ENCODE measurements around the gene CTRB1. TPM values are rescaled to one million over a fixed set of nuclear protein-coding genes. Genes with fewer than 3 reads are reported as not detected.
"Not testable (repeated sequence)": the region's sequence is repeated elsewhere in the genome, so short reads cannot be mapped to it uniquely, and the experiment has no call there.

Gene CTRB1
- total RNA-seq, 1 donor from 2014 or later, result not detected

- intact Hi-C loops (cut with DNase I), result no loop called here
- no peak for ATAC-seq (ENCODE audit: poor library complexity)
- no peak for DNase-seq
These were observed 16.7 kb upstream of the CTRB1 start for GRCh38 chr16:75202069-75202590.

- intact Hi-C loops (cut with DNase I), result no loop called here
- DNase-seq (no peak), ATAC-seq (ENCODE audit: poor library complexity) (no peak)
These were observed 15.7 kb upstream of the CTRB1 start for GRCh38 chr16:75203096-75203495.

GRCh38 chr16:75203667-75204409, 14.9 kb upstream of the CTRB1 start:
- DNase-seq, result peak; percentile 38
- no peak for ATAC-seq (ENCODE audit: poor library complexity)

GRCh38 chr16:75204410-75204758, 14.4 kb upstream of the CTRB1 start:
- DNase-seq (peak; percentile 24), ATAC-seq (ENCODE audit: poor library complexity) (no peak)
- intact Hi-C loops (cut with DNase I), result no loop called here

More at GRCh38 chr16:75203667-75204409, 14.9 kb upstream of the CTRB1 start:
- intact Hi-C loops (cut with DNase I), result no loop called here

GRCh38 chr16:75204905-75205304, 13.9 kb upstream of the CTRB1 start:
- ATAC-seq (ENCODE audit: poor library complexity); intact Hi-C loops (cut with DNase I); DNase-seq: not testable (repeated sequence)

- ATAC-seq (ENCODE audit: poor library complexity); intact Hi-C loops (cut with DNase I): not testable (repeated sequence)
These were observed 13.3 kb upstream of the CTRB1 start for GRCh38 chr16:75205438-75205837.

GRCh38 chr16:75205961-75206748, 12.6 kb upstream of the CTRB1 start:
- ATAC-seq (ENCODE audit: poor library complexity), result peak; percentile 7
- intact Hi-C loops (cut with DNase I), result loop anchor here (2.0 kb wide), 1 partner anchor 19 kb away; no protein-coding TSS in a partner anchor
- DNase-seq, result not testable (repeated sequence)

More at GRCh38 chr16:75205438-75205837, 13.3 kb upstream of the CTRB1 start:
- not testable (repeated sequence) for DNase-seq

- intact Hi-C loops (cut with DNase I), result loop anchor here (2.0 kb wide), 1 partner anchor 18 kb away; no protein-coding TSS in a partner anchor
- ATAC-seq (ENCODE audit: poor library complexity), result no peak
- DNase-seq, result no peak
These were observed 11.9 kb upstream of the CTRB1 start, which contains the start of gene CTRB2 for GRCh38 chr16:75206749-75207451. Gene CTRB2, minus strand, starts transcription at chr16:75207161. Its CDS starts 20 bp downstream, at chr16:75207141.

- no peak for ATAC-seq (ENCODE audit: poor library complexity)
- intact Hi-C loops (cut with DNase I), result loop anchor here (2.0 kb wide), 1 partner anchor 17 kb away; no protein-coding TSS in a partner anchor
These were observed 11.0 kb upstream of the CTRB1 start for GRCh38 chr16:75207831-75208230.

GRCh38 chr16:75208242-75208825, 10.5 kb upstream of the CTRB1 start:
- intact Hi-C loops (cut with DNase I), result no loop called here
- peak; percentile 11 for DNase-seq
- no peak for ATAC-seq (ENCODE audit: poor library complexity)

More at GRCh38 chr16:75207831-75208230, 11.0 kb upstream of the CTRB1 start:
- DNase-seq, result no peak

- no peak for ATAC-seq (ENCODE audit: poor library complexity)
- intact Hi-C loops (cut with DNase I), result no loop called here
These were observed 9.8 kb upstream of the CTRB1 start for GRCh38 chr16:75208861-75209505.

GRCh38 chr16:75209514-75209913, 9.3 kb upstream of the CTRB1 start:
- DNase-seq, result peak; percentile 30
- intact Hi-C loops (cut with DNase I); ATAC-seq (ENCODE audit: poor library complexity): not testable (repeated sequence)

More at GRCh38 chr16:75208861-75209505, 9.8 kb upstream of the CTRB1 start:
- DNase-seq, result peak; percentile 12

- DNase-seq, result peak; percentile 3
- intact Hi-C loops (cut with DNase I), result no loop called here
- ATAC-seq (ENCODE audit: poor library complexity), result no peak
These were observed 8.8 kb upstream of the CTRB1 start for GRCh38 chr16:75209944-75210343.

- peak; percentile 18 for DNase-seq
- intact Hi-C loops (cut with DNase I); ATAC-seq (ENCODE audit: poor library complexity): not testable (repeated sequence)
These were observed 7.5 kb upstream of the CTRB1 start for GRCh38 chr16:75211286-75211685.

GRCh38 chr16:75216127-75216526, 2.7 kb upstream of the CTRB1 start:
- ATAC-seq (ENCODE audit: poor library complexity) (no peak), DNase-seq (no peak)
- intact Hi-C loops (cut with DNase I), result no loop called here

- intact Hi-C loops (cut with DNase I), result no loop called here
- no peak for DNase-seq
- ATAC-seq (ENCODE audit: poor library complexity), result no peak
These were observed 2.2 kb upstream of the CTRB1 start for GRCh38 chr16:75216576-75216975.

- DNase-seq, result no peak
- intact Hi-C loops (cut with DNase I), result no loop called here
- no peak for ATAC-seq (ENCODE audit: poor library complexity)
These were observed 1.4 kb upstream of the CTRB1 start for GRCh38 chr16:75217389-75217851.

GRCh38 chr16:75219088-75219487, 300 bp downstream of the CTRB1 start:
- DNase-seq, result no peak
- intact Hi-C loops (cut with DNase I), result no loop called here
- no peak for ATAC-seq (ENCODE audit: poor library complexity)

Data from Right ventricle myocardium superior (tissue), 1 donor.